ENCODE data around the gene WRNIP1. TPM values are rescaled to one million over a fixed set of nuclear protein-coding genes. Genes with fewer than 3 reads are reported as not detected.

WRNIP1 gene
- total and polyA plus RNA-seq, 2 of the 13 experiments (the other 11 are each of a cell fraction or from before 2014, with no cell fraction given): 77.7 to 90.3 TPM

- TF ChIP-seq PRDM4 (CRISPR knock-in tag; IDR thresholded peaks at IDR 0.05; ENCODE audit: borderline replicate concordance): no peak; the same call in 1 of the 2 replicates
- TF ChIP-seq SMARCC2 (IDR thresholded peaks at IDR 0.05): no peak
- TF ChIP-seq, protein P1, sequence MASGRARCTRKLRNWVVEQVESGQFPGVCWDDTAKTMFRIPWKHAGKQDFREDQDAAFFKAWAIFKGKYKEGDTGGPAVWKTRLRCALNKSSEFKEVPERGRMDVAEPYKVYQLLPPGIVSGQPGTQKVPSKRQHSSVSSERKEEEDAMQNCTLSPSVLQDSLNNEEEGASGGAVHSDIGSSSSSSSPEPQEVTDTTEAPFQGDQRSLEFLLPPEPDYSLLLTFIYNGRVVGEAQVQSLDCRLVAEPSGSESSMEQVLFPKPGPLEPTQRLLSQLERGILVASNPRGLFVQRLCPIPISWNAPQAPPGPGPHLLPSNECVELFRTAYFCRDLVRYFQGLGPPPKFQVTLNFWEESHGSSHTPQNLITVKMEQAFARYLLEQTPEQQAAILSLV (CRISPR knock-in tag; IDR thresholded peaks at IDR 0.05; ENCODE audit: borderline replicate concordance): no peak
- TF ChIP-seq, protein P2, sequence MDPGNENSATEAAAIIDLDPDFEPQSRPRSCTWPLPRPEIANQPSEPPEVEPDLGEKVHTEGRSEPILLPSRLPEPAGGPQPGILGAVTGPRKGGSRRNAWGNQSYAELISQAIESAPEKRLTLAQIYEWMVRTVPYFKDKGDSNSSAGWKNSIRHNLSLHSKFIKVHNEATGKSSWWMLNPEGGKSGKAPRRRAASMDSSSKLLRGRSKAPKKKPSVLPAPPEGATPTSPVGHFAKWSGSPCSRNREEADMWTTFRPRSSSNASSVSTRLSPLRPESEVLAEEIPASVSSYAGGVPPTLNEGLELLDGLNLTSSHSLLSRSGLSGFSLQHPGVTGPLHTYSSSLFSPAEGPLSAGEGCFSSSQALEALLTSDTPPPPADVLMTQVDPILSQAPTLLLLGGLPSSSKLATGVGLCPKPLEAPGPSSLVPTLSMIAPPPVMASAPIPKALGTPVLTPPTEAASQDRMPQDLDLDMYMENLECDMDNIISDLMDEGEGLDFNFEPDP (CRISPR knock-in tag; conservative IDR thresholded peaks at IDR 0.05): no peak
- no peak for TF ChIP-seq GABPB1 (CRISPR knock-in tag; IDR thresholded peaks at IDR 0.05)
- no peak for TF ChIP-seq ZNF883 (CRISPR knock-in tag; IDR thresholded peaks at IDR 0.05; ENCODE audit: not compliant biosample characterization)
- TF ChIP-seq E2F2 (CRISPR knock-in tag; IDR thresholded peaks at IDR 0.05; ENCODE audit: borderline replicate concordance): no peak
- TF ChIP-seq GATAD1 (CRISPR knock-in tag; IDR thresholded peaks at IDR 0.05): no peak; the same call in 1 of the 2 replicates
- no peak for TF ChIP-seq JDP2 (CRISPR knock-in tag; IDR thresholded peaks at IDR 0.05; ENCODE audit: borderline replicate concordance)
- TF ChIP-seq, protein P3, sequence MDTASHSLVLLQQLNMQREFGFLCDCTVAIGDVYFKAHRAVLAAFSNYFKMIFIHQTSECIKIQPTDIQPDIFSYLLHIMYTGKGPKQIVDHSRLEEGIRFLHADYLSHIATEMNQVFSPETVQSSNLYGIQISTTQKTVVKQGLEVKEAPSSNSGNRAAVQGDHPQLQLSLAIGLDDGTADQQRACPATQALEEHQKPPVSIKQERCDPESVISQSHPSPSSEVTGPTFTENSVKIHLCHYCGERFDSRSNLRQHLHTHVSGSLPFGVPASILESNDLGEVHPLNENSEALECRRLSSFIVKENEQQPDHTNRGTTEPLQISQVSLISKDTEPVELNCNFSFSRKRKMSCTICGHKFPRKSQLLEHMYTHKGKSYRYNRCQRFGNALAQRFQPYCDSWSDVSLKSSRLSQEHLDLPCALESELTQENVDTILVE (CRISPR knock-in tag; IDR thresholded peaks at IDR 0.05): peak; percentile 17; the same call in 1 of the 2 replicates
- TF ChIP-seq ZFP90 (CRISPR knock-in tag; IDR thresholded peaks at IDR 0.05; ENCODE audit: borderline replicate concordance): no peak
- TF ChIP-seq ZFY (CRISPR knock-in tag; IDR thresholded peaks at IDR 0.05): peak; percentile 44; the same call in 1 of the 2 replicates
- TF ChIP-seq RFXAP (CRISPR knock-in tag; IDR thresholded peaks at IDR 0.05; ENCODE audit: borderline replicate concordance): peak; percentile 15; the same call in 1 of the 2 replicates
- no peak for TF ChIP-seq ZNF562 (CRISPR knock-in tag; IDR thresholded peaks at IDR 0.05; ENCODE audit: borderline replicate concordance)
- no peak for TF ChIP-seq CBX5 (CRISPR knock-in tag; IDR thresholded peaks at IDR 0.05; ENCODE audit: borderline replicate concordance)
- no peak for TF ChIP-seq CENPT (CRISPR knock-in tag; IDR thresholded peaks at IDR 0.05; ENCODE audit: low read depth)
- no peak for TF ChIP-seq KLF13 (CRISPR knock-in tag; IDR thresholded peaks at IDR 0.05)
- no peak for TF ChIP-seq PHB2 (IDR thresholded peaks at IDR 0.05; ENCODE audit: partially characterized antibody)
- TF ChIP-seq FLYWCH1 (CRISPR knock-in tag; IDR thresholded peaks at IDR 0.05): no peak
- no peak for TF ChIP-seq IRF2 (CRISPR knock-in tag; IDR thresholded peaks at IDR 0.05)
- no peak for TF ChIP-seq NFE2 (CRISPR knock-in tag; IDR thresholded peaks at IDR 0.05)
- no peak for TF ChIP-seq ZKSCAN8 (CRISPR knock-in tag; IDR thresholded peaks at IDR 0.05; ENCODE audit: borderline replicate concordance)
- no peak for TF ChIP-seq ZNF326 (CRISPR knock-in tag; IDR thresholded peaks at IDR 0.05; ENCODE audit: borderline replicate concordance)
- peak; percentile 69; the same call in 1 of the 2 replicates for TF ChIP-seq PHF20 (CRISPR knock-in tag; IDR thresholded peaks at IDR 0.05)
These were observed 505 bp upstream of the WRNIP1 start (continued) for GRCh38 chr6:2764610-2765165.

All from HepG2 (cell line).